ENCODE data around the gene ZNF691. TPM values are rescaled to one million over a fixed set of nuclear protein-coding genes. Genes with fewer than 3 reads are reported as not detected.
A peak's percentile ranks its signal among the peaks of the same experiment; 100 is the strongest.
"Not testable (repeated sequence)": the region's sequence is repeated elsewhere in the genome, so short reads cannot be mapped to it uniquely, and the experiment has no call there.

ZNF691 gene
- total RNA-seq, 2 experiments from 2014 or later, result 8.7 to 10.0 TPM

GRCh38 chr1:42845193-42845592, 1.2 kb upstream of the ZNF691 start:
- Mint-ChIP-seq H3K27ac (no peak overlapping the region), H3K27me3 (no peaks in the 10 kb centered on the region), H3K4me3 (no peak overlapping the region), H3K4me1 (peaks cover 27% of the 10 kb centered on the region), H3K9me3 (peaks cover 3% of the 10 kb centered on the region), H3K36me3 (peaks cover 37% of the 10 kb centered on the region)
- no peak for DNase-seq

- peak overlapping the region; percentile 91 for H3K4me3 Mint-ChIP-seq
- H3K9me3 Mint-ChIP-seq, result peaks cover 7% of the 10 kb centered on the region
- H3K27me3 Mint-ChIP-seq, result no peaks in the 10 kb centered on the region
- H3K36me3 Mint-ChIP-seq, result peaks cover 44% of the 10 kb centered on the region
- DNase-seq, result no peak
- H3K27ac Mint-ChIP-seq, result peak overlapping the region; percentile 82
- peaks cover 27% of the 10 kb centered on the region for H3K4me1 Mint-ChIP-seq
Measured at GRCh38 chr1:42845866-42846256, 552 bp upstream of the ZNF691 start.

DNA sequence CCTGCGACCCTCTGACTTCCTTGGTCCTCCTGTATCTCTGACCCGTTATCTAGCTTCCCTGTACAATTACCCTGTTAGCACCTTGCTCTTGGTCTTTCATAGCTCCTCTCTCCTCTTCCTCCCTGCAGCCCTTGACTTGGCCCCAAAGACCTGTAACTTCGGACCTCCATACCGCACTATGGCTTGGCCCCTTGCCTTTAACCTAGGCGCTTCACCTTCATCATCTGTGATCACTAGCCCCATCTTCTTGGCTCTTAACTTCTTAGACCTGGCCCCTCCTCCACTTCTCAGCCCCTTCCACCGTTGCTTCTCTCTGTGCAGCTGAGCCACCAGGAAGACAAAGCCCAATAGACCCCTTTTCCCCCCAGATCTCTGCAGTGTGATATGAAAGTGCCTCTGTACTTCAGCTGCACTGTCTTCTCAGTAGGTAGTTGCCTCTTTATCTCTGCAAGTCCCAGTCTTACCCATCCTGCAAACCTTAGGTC, 740 bp downstream of the ZNF691 start:
- DNase-seq, result peak; percentile 3
- Mint-ChIP-seq H3K27me3 (no peaks in the 10 kb centered on the region), H3K27ac (peak overlapping the region; percentile 82), H3K4me1 (peaks cover 27% of the 10 kb centered on the region), H3K4me3 (peak overlapping the region; percentile 91), H3K36me3 (peaks cover 53% of the 10 kb centered on the region), H3K9me3 (peaks cover 10% of the 10 kb centered on the region)

- DNase-seq, result no peak
- Mint-ChIP-seq H3K27ac (no peak overlapping the region), H3K4me1 (peaks cover 27% of the 10 kb centered on the region), H3K36me3 (peaks cover 60% of the 10 kb centered on the region), H3K27me3 (no peaks in the 10 kb centered on the region), H3K9me3 (peaks cover 10% of the 10 kb centered on the region), H3K4me3 (peak overlapping the region; percentile 91)
Measured at GRCh38 chr1:42847721-42848460, 1.5 kb downstream of the ZNF691 start.

DNA sequence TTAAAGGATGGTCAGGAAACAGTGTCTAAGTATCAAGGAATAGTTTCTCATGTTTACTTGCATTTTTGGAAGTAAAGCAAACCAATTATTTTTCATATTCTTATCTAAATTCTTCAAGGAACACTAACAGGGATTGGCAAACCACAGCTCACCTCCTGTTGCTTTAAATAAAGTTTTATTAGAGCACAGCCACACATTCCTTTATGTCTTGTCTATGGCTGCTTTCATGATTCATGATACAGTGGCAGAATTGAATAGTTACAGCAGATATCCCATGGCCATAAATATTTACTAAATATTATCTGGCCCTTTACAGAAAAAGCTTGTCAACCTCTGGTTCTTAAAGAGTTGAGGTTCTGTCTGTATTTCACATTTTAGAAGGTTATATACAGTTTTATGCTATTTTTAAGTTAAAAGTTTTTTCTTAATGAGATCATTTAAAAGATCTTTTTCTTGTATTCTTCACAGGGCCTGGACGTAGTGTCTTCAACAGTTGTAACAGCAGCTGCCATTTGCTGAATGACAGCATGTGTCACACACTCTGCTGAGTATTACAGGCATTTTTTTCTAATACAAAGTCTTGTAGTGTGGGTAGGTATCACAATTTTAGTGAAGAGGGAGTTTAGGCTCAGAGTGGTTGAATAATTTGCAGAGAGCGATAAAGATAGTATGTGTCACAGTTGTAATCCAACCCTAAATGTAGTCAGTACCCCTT, 2.6 kb downstream of the ZNF691 start:
- H3K9me3 Mint-ChIP-seq, result peaks cover 10% of the 10 kb centered on the region
- H3K4me1 Mint-ChIP-seq, result peaks cover 27% of the 10 kb centered on the region
- H3K36me3 Mint-ChIP-seq, result peaks cover 54% of the 10 kb centered on the region
- no peak for DNase-seq
- peak overlapping the region; percentile 27 for H3K27ac Mint-ChIP-seq
- no peak overlapping the region for H3K4me3 Mint-ChIP-seq
- no peaks in the 10 kb centered on the region for H3K27me3 Mint-ChIP-seq

GRCh38 chr1:42849944-42850343, 3.5 kb downstream of the ZNF691 start:
- no peak overlapping the region for H3K4me3 Mint-ChIP-seq
- peaks cover 10% of the 10 kb centered on the region for H3K9me3 Mint-ChIP-seq
- no peaks in the 10 kb centered on the region for H3K27me3 Mint-ChIP-seq
- peaks cover 25% of the 10 kb centered on the region for H3K4me1 Mint-ChIP-seq
- peaks cover 49% of the 10 kb centered on the region for H3K36me3 Mint-ChIP-seq
- no peak for DNase-seq
- H3K27ac Mint-ChIP-seq, result no peak overlapping the region

DNA sequence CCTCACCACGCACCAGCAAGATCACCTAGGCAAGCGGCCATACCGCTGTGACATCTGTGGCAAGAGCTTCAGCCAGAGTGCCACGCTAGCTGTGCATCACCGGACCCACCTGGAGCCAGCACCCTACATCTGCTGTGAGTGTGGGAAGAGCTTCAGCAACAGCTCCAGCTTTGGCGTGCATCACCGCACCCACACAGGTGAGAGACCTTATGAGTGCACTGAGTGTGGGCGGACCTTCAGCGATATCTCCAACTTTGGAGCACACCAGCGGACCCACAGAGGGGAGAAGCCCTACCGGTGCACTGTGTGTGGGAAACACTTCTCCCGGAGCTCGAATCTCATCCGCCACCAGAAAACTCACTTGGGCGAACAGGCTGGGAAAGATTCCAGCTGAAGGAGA, 5.0 kb downstream of the ZNF691 start:
- no peak for DNase-seq
- H3K27me3 Mint-ChIP-seq, result no peaks in the 10 kb centered on the region
- H3K9me3 Mint-ChIP-seq, result peaks cover 10% of the 10 kb centered on the region
- no peak overlapping the region for H3K4me3 Mint-ChIP-seq
- H3K36me3 Mint-ChIP-seq, result peaks cover 47% of the 10 kb centered on the region
- no peak overlapping the region for H3K27ac Mint-ChIP-seq
- peaks cover 23% of the 10 kb centered on the region for H3K4me1 Mint-ChIP-seq

- Mint-ChIP-seq H3K9me3 (peaks cover 10% of the 10 kb centered on the region), H3K27ac (peak overlapping the region; percentile 12), H3K36me3 (peaks cover 46% of the 10 kb centered on the region)
Measured at GRCh38 chr1:42851960-42852607, 5.7 kb downstream of the ZNF691 start.

DNA sequence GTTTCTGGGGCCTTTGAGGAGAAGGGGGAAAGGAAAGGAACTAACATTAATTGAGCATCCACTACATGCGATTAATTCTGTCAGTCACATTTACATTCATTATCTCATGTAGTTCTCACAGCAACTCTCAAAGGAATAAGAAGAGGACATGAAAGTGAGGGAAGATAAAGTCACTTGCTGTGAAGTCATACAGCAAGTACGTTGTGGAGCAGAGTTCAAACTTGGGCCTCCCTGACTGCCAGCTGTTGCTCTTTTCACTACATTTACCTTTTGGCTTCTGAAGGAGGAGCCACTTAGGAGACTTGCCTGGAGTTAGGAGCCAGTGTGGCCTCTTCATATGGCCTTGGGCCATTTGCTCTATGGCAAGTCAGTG, 6.2 kb downstream of the ZNF691 start:
- Mint-ChIP-seq H3K4me1 (peaks cover 17% of the 10 kb centered on the region), H3K9me3 (peaks cover 10% of the 10 kb centered on the region), H3K36me3 (peaks cover 46% of the 10 kb centered on the region), H3K27me3 (no peaks in the 10 kb centered on the region), H3K4me3 (no peak overlapping the region), H3K27ac (no peak overlapping the region)
- no peak for DNase-seq

More at GRCh38 chr1:42851960-42852607, 5.7 kb downstream of the ZNF691 start:
- DNase-seq, result no peak
- H3K27me3 Mint-ChIP-seq, result no peaks in the 10 kb centered on the region
- H3K4me3 Mint-ChIP-seq, result no peak overlapping the region
- H3K4me1 Mint-ChIP-seq, result peaks cover 22% of the 10 kb centered on the region

DNA sequence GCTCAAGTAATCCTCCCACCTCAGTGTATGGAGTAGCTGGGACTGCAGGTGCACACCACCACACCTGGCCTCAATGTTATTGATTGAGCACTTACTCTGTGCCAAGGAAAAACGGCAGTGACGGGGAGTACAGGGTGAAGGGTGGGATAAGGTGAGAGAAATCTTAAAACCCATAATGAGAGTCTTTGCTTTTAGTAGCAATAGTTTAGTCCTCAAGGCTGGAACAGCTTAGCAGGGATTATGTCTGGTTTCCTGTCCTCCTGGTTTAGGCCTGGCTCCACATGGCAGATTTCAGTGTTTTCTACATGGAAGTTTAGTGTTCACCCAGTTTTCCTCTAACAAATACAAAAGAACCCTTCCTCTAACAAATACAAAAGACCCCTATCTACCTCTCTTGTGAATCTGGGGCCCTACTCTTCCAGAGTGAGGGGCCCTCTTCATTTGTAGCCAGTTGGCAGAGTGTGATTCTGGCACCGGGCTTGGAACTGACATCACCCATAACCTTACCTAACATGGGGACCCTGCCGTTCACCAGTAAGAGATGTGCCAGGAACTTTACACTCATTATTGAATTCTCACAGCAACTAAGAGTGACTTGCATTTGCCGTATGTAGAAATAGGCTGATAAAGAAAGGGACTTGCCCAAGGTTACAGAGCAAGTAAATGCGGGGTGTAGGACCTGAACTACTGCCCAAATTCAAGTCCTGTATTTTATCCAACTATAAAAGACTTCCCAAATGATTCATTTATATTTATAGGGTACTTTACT, 6.9 kb downstream of the ZNF691 start:
- Mint-ChIP-seq H3K9me3 (peaks cover 10% of the 10 kb centered on the region), H3K27me3 (no peaks in the 10 kb centered on the region), H3K36me3 (peaks cover 45% of the 10 kb centered on the region), H3K4me3 (no peak overlapping the region), H3K27ac (no peak overlapping the region), H3K4me1 (peaks cover 12% of the 10 kb centered on the region)
- no peak for DNase-seq

- Mint-ChIP-seq H3K27me3 (peaks cover 12% of the 10 kb centered on the region), H3K36me3 (peaks cover 21% of the 10 kb centered on the region)
- not testable (repeated sequence) for H3K9me3 Mint-ChIP-seq, H3K4me3 Mint-ChIP-seq, H3K4me1 Mint-ChIP-seq, H3K27ac Mint-ChIP-seq, DNase-seq
Measured at GRCh38 chr1:42856554-42856953, 10.1 kb downstream of the ZNF691 start.

- H3K27ac Mint-ChIP-seq, DNase-seq, H3K4me1 Mint-ChIP-seq, H3K4me3 Mint-ChIP-seq, H3K9me3 Mint-ChIP-seq, H3K36me3 Mint-ChIP-seq: not testable (repeated sequence)
- H3K27me3 Mint-ChIP-seq, result peaks cover 24% of the 10 kb centered on the region
Measured at GRCh38 chr1:42859366-42859765, 13.0 kb downstream of the ZNF691 start.

- DNase-seq, result no peak
- H3K27ac Mint-ChIP-seq, result no peak overlapping the region
- H3K9me3 Mint-ChIP-seq, result peaks cover 5% of the 10 kb centered on the region
- no peaks in the 10 kb centered on the region for H3K4me1 Mint-ChIP-seq
- H3K36me3 Mint-ChIP-seq, result peaks cover 7% of the 10 kb centered on the region
- H3K4me3 Mint-ChIP-seq, result no peak overlapping the region
- peaks cover 24% of the 10 kb centered on the region for H3K27me3 Mint-ChIP-seq
Measured at GRCh38 chr1:42860339-42861013, 14.1 kb downstream of the ZNF691 start.

GRCh38 chr1:42861014-42861399, 14.6 kb downstream of the ZNF691 start:
- no peaks in the 10 kb centered on the region for H3K4me1 Mint-ChIP-seq
- H3K27me3 Mint-ChIP-seq, result peaks cover 24% of the 10 kb centered on the region
- H3K4me3 Mint-ChIP-seq, result no peak overlapping the region
- DNase-seq, result no peak
- peaks cover 7% of the 10 kb centered on the region for H3K36me3 Mint-ChIP-seq
- H3K27ac Mint-ChIP-seq, result no peak overlapping the region
- H3K9me3 Mint-ChIP-seq, result peaks cover 5% of the 10 kb centered on the region
